ENCODE measurements around the gene ARL13A. TPM values are rescaled to one million over a fixed set of nuclear protein-coding genes. Genes with fewer than 3 reads are reported as not detected.
"Not testable (repeated sequence)": the region's sequence is repeated elsewhere in the genome, so short reads cannot be mapped to it uniquely, and the experiment has no call there.

The ARL13A gene
- polyA plus RNA-seq (ENCODE audit: insufficient read length in 12 of 12), result under 1 TPM in 6 of 12 donors, not detected in 6; 0.12 to 0.41 (median 0.33) TPM
- long read RNA-seq, donor 1, partial matches to known transcripts, result 5 of 5 reads
- long read RNA-seq, donor 1, other reads (novel, unspliced or antisense), result 0 of 5 reads
- long read RNA-seq, donor 2, result 0 reads
- long read RNA-seq, donor 3, result 0 reads
- long read RNA-seq, donor 4, result 0 reads
- long read RNA-seq, donor 5, result 0 reads
- long read RNA-seq, donor 6, result 0 reads
- long read RNA-seq, donor 7, result 0 reads
- long read RNA-seq, donor 8, result 0 reads
- long read RNA-seq, donor 9, result 0 reads
- long read RNA-seq, donor 10, result 0 reads
- long read RNA-seq, donor 11, result 0 reads

DNA sequence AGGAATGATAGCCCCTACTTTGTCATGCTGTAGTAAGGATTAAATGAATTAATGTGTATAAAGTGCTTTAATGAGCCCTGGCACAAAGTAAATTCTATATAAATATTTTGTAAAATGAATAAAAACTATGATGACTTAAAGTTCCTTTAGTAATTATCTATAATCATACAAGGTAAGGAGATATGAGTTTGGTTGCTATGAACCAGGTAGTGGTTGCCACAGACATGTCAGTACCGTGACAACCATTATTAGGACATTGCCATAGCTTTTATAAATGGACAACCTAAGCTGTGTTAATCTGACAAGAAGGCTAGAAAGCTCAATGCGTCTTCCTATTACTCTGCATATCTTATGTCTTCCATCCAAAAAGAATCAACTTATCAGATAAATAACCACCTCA is at the start of gene ARL13A:
ARL13A (plus strand) TSS at position 301 of the 400 bp plus-strand sequence. CDS start 3,982 bp downstream, outside the sequence.
- DNase-seq, result no peak

DNA sequence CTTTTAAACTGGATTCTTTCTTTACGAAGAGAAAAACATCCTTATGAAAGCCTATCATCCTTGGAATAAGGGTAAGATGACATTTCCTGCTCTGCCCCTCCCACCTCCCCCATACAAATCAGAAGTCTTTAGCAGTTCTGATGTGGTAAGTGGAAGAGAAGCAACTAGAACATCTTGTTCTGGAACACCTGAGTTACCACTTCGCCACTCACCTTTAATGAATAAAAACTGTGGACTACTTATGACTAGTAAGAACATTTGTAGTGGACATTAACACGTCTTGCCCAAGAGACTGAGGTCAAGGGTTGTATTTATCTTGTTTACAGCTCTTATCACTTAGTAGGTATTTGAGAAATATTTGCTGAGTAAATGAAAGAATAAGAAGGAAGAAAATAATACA is 45.1 kb upstream of the ARL13A start:
- no peak for DNase-seq

DNA sequence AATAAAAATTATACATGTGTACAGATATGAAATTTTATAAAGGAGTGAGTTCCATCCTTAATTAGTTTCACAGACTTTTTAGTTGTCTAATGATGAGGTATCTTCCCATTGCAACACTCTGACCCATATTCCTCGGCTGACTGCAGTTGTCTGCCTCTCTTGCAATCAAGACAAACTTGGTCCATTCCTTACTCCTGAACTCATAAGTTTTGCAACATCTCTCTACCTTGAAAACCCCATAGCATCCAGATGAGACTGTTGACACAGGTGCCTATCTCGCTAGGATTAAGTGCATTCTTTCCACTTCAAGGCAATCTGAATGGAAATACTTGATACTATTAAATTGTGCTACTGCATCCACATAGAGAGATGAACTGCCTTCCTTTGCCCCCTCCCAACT is 43.1 kb upstream of the ARL13A start:
- DNase-seq, result no peak

DNA sequence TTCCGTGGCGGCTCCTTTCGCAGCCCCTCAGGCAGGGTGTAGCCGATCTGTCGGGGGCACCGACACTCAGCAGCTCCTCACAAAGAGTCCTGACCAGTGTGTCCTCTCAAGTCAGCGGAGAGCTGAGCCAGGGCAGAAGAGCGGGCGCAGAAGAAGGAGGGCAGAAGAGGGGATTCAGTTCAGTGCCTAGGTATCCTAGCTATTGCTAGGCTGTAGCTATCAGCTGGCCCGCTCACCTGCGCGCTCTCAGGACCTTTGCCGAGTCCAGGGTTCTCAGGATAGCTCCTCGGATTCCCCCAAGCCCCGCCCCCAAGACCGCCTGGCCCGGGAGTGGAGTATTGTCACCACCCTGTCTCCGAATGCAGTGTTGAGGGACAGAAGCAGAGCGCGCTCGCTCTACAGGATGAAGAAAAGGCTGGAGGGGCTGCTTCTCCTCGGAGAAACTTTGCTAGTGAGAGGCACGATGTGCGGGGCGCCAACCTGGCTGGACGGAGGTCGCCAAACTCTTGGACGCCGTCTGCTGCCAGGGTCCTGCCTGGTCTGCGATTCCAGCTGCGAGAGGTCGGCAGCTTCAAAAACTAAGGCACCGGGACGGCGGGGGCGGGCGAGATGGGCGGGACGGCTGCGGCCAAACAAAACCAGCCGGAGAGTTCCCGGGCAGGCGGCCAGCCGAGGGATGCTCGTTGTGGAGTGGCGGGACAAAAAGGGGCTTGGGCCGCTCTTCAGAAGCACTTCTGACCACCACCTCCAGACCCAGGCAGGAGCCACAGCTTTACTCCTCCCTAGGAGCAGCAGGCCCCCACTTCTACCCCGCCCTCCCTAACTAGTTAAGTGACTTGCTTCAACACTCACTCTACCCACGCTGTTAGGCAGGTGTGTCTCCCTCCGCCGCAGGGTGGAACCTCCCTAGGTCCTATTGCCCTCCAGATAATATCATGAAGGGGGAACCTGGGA is 40.6 kb upstream of the ARL13A start, which contains the start of gene XKRX:
XKRX (minus strand) TSS at position 258 of the 954 bp plus-strand sequence. CDS start 613 bp downstream, outside the sequence.
- DNase-seq, result no peak

DNA sequence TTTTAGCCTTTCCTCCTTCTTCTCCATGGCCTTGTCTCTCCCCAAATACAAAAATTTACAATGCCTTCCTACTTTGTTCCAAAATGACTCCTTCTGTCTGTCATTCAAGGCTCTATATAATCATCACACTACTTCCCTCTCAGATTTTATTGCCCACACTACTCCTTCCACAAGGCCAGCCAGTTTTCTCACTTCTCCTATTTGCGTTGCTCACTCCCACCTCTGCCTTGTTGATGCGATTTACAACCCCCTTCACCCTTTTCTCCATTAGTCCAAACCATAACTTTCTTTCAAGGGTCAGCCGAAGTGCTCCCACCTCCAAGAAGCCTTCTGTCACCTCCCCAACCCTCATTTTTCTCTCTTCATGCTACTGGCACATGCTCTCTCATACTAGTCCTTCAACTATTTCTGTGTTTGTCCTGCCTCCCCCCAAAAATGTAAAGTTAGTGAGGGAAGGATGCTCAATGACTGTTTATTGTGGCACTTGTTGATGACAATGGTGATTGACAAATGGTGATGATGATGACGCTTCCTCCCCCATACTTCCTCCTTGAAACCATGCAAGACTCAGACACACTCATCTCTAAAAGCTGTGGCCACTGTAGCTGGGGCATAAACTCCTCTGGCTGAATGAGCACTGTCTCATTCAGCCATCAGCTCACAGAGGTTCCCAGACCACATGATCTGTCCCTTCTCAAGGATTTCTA is 38.1 kb upstream of the ARL13A start:
- DNase-seq, result no peak

DNA sequence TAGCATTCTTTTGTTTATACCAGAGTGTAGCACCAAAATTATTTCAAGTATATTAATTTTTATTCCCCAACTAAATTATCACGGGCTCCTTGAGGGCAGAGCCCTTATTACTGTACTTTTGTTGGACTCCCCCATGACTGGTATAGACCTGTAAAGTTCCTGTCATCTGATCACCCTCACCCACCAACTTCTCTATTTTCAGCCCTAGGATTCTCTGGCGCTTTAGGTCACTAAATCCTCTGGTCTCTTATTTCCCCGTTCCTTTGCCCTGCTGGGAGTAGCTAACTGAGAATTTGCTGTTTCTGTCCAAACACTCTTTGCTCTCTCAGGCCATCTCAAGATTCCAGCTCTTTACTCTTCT is 37.6 kb upstream of the ARL13A start:
- no peak for DNase-seq

DNA sequence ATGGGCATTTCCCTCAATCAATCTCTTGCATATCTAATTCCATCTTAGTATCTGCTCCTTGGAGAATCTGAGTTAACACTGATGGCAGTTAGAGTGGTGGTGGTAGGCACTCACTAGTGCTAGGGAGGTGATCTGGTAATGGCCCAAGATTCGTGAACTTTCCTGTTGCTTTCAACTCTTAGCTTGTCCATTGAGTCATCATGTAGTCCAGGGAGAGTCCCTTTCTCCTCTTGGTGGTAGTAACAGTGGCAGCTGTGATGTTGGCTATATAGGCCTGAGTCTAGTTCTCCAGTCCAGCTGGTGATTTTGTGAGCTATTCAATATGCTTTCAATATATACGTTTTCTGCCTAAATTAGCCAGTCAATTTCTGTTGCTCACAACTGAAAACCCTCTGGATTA is 33.7 kb upstream of the ARL13A start:
- no peak for DNase-seq

DNA sequence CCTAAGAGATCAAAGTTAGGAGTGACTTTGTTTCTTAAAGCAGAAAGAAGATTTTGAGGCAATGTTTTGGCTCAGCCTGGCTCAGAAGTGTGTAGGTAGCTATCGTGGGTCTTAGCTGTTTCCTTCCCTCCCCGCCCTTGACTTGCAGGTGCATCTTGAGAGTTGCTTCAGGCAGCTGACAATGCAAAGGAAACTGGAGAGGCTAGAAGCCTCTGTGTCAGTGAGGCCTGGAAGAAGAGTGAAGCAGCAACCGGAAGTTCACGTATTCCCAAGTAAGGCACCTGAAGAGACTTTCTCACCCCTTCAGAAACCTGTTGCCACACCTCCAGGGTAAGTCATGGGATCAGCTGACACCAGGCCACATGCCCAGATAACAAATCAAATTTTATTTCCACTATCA is 30.2 kb upstream of the ARL13A start:
- no peak for DNase-seq

DNA sequence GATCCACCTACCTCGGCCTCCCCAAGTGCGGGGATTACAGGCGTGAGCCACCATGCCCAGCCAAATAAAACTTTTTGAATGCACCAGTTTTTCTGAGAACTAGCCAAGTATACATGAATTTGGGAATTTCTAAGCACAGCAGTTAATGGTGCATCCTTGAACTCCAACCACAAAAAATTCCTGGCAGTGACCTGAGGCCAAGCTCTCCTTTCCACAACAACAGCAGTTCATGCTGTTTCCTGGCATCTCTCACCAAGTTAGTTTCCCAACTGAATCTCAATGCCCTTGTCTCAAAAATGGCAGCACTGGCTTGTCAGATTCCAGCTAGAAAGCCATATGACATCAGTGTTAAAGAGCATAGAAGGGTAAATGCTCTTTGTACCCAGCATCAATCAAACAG is 24.9 kb upstream of the ARL13A start:
- no peak for DNase-seq

DNA sequence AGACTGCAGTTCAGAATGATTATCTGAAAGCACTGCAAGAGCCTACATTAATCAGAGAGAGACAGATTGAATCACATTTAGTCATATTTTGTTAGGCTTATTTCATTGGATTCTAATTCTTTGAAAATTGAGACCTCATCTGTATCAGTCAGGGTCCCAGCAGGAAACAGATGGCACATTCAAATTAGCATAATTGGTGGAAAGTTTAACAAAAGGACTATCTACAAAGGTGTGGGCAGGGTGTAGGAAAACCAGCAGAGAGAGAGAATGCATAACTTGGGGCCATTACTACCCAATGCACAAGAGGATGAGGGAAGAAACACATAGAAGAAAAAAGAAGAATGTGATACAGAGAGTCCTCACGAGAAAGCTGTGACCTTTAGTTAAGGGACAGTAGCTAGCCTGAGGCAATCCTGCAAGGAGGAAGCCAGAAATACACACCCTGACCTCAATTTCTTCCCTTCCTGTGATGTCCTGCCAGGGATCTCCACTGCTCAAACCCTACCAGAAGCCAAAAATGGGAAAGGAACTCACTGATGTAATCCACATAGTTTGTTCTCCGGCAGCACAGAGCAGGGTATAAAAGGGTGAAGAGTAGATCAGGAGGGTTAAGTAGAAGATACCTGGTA is 23.1 kb upstream of the ARL13A start:
- DNase-seq, result no peak

DNA sequence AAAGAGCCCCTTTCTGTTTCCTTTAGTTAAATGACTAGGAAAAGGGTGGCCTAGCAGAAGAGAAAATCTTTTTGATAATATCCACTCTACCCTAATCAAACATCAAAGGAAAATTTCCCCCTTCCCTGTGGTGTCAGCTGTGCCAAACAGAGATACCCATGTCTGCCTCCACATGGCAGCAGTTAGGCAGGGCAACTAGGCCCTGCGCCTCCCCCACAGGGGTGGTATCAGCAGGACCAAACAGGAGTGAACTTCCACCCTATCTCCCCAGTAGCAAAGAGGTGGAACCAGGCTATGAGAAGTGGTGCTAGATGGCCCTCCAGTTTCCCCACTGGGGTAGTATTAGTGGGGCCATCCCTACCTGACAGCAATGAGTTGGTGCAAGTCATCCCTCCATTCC is 21.0 kb upstream of the ARL13A start:
- DNase-seq, result no peak

DNA sequence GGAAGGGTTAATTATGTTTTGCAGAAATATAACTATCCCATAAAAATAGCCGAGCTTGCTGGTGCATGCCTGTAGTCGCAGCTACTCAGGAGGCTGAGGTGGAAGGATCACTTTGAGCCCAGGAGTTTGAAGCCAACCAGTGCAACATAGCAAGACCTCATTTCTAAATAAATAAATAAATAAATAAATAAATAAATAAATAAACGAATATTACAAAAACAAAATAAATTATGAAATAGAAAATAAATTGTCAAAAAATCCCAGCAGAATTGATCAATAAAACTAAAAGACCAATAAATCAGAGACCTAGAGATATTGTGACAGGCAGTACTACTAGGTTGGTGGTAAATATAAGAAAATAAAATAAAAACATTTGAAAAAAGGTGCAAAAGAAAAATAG is 6.7 kb upstream of the ARL13A start:
- DNase-seq, result no peak

DNA sequence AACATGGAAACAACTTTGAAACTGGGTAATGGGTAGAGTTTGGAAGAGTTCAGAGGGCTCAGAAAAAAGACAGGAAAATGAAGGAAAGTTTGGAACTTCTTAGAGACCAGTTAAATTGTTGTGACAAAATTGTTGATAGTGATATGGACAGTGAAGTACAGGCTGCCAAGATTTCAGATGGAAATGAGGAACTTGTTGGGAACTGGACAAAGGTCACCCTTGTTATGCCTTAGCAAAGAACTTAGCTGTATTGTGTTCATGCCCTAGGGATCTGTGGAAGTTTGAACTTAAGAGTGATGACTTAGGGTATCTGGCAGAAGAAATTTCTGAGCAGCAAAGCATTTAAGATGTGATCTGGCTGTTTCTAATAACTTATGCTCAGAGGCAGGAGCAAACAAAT is 5.1 kb upstream of the ARL13A start:
- no peak for DNase-seq

DNA sequence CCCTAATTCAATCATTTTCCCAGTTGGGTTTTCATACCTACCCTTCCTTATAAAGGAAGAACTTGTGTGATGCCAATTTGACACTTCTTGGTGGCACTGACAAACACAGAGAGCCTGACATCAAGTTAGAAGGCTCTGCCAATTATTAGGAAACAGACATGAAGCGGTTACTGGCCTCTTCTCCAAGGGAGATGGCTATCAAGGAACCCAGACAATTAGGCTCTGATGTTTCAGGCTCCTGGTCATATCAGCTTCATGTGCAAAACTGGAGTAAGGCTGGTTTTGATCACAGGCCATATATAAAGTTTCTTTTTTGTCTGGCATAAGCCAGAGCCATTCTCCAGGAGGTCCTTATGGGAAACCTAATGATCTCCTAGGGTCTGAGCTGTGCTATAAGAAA is 428 bp downstream of the ARL13A start:
- no peak for DNase-seq

DNA sequence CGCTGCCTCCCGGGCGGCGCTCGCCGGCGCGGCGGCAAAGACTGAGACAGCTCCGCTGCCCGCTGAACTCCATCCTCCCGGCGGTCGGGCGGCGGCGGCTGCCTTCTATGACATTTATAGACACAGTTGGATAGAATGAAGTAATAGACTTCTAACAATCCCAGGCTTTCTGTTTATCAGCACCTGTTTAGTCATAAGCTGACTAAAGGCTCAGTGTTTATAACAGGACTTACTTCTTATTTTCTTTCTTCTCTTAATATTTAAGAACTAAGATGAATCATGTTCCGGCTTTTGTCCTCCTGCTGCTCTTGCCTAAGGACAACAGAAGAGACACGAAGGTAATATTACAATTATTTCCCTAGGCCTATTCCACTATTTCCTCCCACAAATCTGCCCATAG is 3.9 kb downstream of the ARL13A start:
- no peak for DNase-seq

DNA sequence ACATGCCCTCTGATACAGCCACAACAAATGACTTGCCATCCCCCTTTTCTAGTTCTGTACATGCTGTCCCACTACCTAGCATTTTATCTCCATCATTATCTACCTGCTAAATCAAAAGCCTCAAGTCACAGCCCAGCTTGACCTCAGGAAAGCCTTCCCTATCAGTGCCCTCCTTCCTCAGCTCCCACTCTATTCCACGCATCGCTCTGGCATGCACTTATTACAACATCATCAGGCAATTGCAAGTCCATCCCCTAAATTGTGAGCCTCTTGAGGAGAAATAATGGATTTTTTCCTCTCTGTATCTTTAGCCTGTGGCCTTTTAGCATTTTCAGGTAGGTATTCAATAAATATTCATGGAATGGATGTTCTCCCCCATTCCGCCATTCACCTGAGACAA is 5.7 kb downstream of the ARL13A start:
- no peak for DNase-seq

DNA sequence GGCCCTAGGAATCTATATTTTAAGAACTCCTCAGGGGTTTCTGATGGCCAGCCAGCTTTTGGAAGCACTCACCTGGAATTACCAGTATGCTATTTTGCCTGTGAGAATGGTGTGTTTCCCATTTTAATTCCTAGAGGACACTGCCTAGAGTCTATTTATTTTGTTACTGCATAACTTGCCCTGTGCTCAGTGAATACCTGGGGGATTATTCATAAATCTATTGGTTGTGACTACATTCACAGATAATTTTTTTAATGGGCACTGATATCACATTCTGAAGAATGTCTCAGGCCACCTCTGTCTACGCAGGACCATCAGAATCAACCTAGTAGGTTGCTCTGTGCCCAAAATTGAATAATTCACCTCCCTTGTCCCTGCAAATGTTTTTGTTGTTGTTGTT is 6.7 kb downstream of the ARL13A start:
- no peak for DNase-seq

DNA sequence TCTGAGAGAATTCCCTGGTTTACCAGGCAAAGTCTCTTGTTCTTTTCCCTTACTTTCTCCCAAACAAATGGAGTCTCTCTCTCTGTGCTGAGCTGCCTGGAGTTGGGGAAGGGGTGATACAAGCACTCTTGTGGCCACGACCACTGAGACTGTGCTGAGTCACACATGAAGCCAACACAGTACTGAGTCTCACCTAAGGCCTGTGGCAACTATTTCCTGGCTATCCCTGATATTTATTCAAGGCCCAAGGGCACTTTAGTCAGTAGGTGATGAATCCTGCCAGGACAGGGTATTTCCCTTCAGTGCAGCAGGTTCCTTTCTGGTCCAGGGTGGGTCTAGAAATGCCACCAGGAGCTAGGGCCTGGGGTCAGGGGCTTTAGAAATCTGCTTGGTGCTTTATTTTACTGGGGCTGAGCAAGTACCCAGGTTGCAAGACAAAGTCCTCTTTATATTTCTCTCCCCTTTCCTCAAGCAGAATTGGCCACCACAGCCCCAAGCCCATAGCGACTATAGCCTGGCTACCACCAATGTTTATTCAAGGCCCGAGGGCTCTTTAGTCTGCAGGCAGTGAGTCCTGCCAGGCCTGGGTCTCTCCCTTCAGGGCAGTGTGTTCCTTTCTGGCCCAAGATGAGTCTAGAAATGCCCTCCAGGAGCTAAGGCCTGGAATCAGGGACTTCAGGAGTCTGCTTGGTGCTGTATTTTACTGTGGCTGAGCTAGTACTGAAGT is 10.5 kb downstream of the ARL13A start:
- DNase-seq, result no peak

DNA sequence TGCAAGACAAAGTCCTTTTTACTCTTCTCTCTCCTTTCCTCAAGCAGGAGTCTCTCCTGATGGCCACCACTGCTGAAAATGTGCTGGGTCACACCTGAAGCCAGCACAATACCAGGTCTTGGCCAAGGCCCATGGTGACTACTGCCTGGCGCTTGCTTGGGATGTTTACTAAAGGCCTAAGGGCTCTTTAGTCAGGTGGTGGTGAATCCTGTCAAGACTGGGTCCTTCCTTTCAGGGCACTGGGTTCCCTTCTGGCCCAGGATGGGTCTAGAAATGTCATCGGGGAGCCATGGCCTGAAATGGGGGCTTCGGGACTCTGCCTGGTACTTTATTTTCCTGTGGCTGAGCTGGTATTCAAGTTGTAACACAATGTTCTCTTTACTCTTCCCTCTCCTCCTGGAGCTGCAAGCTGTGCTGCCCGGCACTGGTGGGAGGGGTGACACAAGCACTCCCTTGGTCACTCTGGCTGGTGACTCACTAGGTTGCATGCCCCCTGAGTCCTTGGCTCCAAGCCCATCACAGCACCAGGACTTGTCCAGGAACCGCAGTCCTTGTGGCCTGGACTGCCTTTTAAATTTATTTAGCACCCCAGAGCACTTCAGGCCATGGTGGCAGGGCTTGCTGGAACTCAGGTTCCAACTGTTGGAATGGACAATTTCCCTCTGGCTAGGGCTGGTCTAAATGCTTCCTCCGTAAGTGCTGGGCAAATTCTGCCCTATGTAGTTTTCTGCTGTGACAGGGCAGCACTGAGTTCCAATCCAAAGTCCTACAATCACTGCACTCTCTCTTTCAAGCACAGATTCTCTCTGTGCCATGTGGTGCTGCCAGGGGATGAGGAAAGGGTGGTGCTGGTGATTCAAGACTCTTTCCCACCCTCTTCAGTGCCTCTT is 11.3 kb downstream of the ARL13A start:
- DNase-seq, result no peak

DNA sequence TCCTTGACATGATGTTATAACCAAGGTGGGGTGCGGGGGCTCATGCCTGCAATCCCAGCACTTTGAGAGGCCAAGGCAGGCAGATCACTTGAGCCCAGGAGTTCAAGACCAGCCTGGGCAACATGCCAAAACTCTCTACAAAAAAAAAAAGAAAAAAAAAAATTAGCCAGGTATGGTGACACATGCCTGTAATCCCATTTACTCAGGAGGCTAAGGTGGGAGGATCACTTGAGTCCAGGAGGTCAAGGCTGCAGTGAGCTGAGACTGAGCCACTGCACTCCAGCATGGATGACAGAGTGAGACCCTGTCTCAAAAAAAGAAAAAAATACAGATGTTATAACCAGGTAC is 12.0 kb downstream of the ARL13A start:
- DNase-seq, result not testable (repeated sequence)
